ENCODE measurements around the gene RNF150. TPM values are rescaled to one million over a fixed set of nuclear protein-coding genes. Genes with fewer than 3 reads are reported as not detected.

RNF150 gene
- total RNA-seq, 3 donors from 2014 or later = 2.5 to 88.8 (median 3.1) TPM

GRCh38 chr4:140945106-140945505 is 188.2 kb downstream of the RNF150 start:
- Histone ChIP-seq H3K9me3 (no peaks in the 10 kb centered on the region), H3K36me3 (ENCODE audit: low read depth) (no peaks in the 10 kb centered on the region), H3K4me1 (ENCODE audit: low read depth) (no peaks in the 10 kb centered on the region), H3K4me3 (no peak overlapping the region)
- no peak for ATAC-seq
- TF ChIP-seq, protein P1, sequence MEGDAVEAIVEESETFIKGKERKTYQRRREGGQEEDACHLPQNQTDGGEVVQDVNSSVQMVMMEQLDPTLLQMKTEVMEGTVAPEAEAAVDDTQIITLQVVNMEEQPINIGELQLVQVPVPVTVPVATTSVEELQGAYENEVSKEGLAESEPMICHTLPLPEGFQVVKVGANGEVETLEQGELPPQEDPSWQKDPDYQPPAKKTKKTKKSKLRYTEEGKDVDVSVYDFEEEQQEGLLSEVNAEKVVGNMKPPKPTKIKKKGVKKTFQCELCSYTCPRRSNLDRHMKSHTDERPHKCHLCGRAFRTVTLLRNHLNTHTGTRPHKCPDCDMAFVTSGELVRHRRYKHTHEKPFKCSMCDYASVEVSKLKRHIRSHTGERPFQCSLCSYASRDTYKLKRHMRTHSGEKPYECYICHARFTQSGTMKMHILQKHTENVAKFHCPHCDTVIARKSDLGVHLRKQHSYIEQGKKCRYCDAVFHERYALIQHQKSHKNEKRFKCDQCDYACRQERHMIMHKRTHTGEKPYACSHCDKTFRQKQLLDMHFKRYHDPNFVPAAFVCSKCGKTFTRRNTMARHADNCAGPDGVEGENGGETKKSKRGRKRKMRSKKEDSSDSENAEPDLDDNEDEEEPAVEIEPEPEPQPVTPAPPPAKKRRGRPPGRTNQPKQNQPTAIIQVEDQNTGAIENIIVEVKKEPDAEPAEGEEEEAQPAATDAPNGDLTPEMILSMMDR (IDR thresholded peaks at IDR 0.05) = no peak
- intact Hi-C loops (cut with DNase I, micrococcal nuclease) = no loop called here
- no peak for DNase-seq

- intact Hi-C loops (cut with DNase I, micrococcal nuclease) = no loop called here
- DNase-seq = no peak
Observed at GRCh38 chr4:140944572-140944971, 188.7 kb downstream of the RNF150 start.

DNA sequence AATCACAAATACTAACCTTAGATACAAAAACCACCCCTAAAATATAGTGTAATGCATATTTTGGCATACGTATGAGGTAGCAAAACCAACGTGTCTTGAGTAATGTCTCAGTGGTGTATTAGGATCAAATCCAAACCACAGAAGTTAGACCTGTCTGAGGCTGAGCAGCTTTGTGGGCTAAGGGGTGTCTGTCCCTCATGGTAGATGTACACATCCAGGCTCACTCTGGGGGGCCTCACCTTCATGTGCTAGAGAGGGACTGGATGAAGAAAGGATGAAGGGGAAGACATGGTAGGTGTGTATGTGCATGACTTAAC is 189.1 kb downstream of the RNF150 start:
- H3K9me3 ChIP-seq = no peaks in the 10 kb centered on the region
- no peak for ATAC-seq
- TF ChIP-seq, protein P1 (IDR thresholded peaks at IDR 0.05) = no peak
- H3K4me1 ChIP-seq (ENCODE audit: low read depth) = no peaks in the 10 kb centered on the region
- no peak overlapping the region for H3K4me3 ChIP-seq
- H3K36me3 ChIP-seq (ENCODE audit: low read depth) = no peaks in the 10 kb centered on the region
- DNase-seq = no peak
- intact Hi-C loops (cut with DNase I, micrococcal nuclease) = no loop called here

More at GRCh38 chr4:140944572-140944971, 188.7 kb downstream of the RNF150 start:
- no peak overlapping the region for H3K4me3 ChIP-seq
- no peak for ATAC-seq
- no peaks in the 10 kb centered on the region for H3K9me3 ChIP-seq
- no peaks in the 10 kb centered on the region for H3K36me3 ChIP-seq (ENCODE audit: low read depth)
- H3K4me1 ChIP-seq (ENCODE audit: low read depth) = no peaks in the 10 kb centered on the region
- TF ChIP-seq, protein P1 (IDR thresholded peaks at IDR 0.05) = no peak

DNA sequence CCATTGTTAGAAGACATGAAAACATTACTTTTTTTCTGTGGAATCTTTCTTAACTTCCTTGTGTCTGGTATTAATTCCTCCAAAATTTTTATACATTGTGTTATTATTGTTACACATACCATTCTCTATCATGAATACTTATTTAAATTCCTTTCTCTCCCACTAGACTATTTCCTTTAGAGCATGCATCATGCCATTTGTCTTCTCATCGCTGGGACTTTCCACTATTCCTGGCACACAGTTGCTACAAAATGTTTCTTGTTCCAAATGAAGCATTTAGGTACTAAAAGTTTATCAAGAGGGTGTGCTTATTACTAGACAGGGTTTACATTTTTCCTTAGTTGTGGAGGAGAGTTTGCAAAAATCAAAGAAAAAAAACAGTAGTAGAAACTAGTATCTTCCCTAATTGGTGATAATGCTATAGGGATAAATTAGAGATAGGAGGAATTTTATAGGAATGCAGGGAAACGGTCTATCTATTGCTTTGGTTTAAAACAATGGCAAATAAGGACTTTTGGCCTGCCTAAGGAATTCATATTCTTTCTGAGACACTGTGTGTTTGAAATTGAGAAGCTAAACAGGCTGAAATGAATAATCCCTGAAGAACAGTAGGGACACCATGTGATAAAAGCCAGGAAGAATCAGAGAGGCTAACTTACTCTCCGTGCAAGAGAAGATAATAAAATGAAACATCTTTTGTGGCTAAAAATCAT is 189.6 kb downstream of the RNF150 start:
- Histone ChIP-seq H3K4me1 (ENCODE audit: low read depth) (no peaks in the 10 kb centered on the region), H3K36me3 (ENCODE audit: low read depth) (no peaks in the 10 kb centered on the region), H3K4me3 (no peak overlapping the region), H3K9me3 (no peaks in the 10 kb centered on the region)
- no peak for DNase-seq
- TF ChIP-seq, protein P1 (IDR thresholded peaks at IDR 0.05) = no peak
- intact Hi-C loops (cut with DNase I, micrococcal nuclease) = no loop called here
- ATAC-seq = no peak

- H3K36me3 ChIP-seq (ENCODE audit: low read depth) = no peaks in the 10 kb centered on the region
- no peak for DNase-seq
- no peak overlapping the region for H3K4me3 ChIP-seq
- TF ChIP-seq, protein P1 (IDR thresholded peaks at IDR 0.05) = no peak
- no peaks in the 10 kb centered on the region for H3K4me1 ChIP-seq (ENCODE audit: low read depth)
- H3K9me3 ChIP-seq = no peaks in the 10 kb centered on the region
- ATAC-seq = no peak
- intact Hi-C loops (cut with DNase I, micrococcal nuclease) = no loop called here
Observed at GRCh38 chr4:140940589-140940988, 192.7 kb downstream of the RNF150 start.

GRCh38 chr4:140937866-140938265 is 195.4 kb downstream of the RNF150 start:
- DNase-seq = no peak
- H3K36me3 ChIP-seq (ENCODE audit: low read depth) = no peaks in the 10 kb centered on the region
- no peak for ATAC-seq
- TF ChIP-seq, protein P1 (IDR thresholded peaks at IDR 0.05) = no peak
- intact Hi-C loops (cut with DNase I, micrococcal nuclease) = no loop called here
- H3K4me3 ChIP-seq = no peak overlapping the region
- H3K4me1 ChIP-seq (ENCODE audit: low read depth) = no peaks in the 10 kb centered on the region
- H3K9me3 ChIP-seq = no peaks in the 10 kb centered on the region

Measured in mucosa of descending colon (tissue), 3 donors.